Chondrocyte (in vitro differentiated cells): ENCODE measurements around the gene OR10K2. TPM values are rescaled to one million over a fixed set of nuclear protein-coding genes. Genes with fewer than 3 reads are reported as not detected.
"Not testable (repeated sequence)": the region's sequence is repeated elsewhere in the genome, so short reads cannot be mapped to it uniquely, and the experiment has no call there.

Experiments used
- DNase-seq: peaks from one replicate; pipeline ENCODE4 v3.0.0; 2021; ENCODE audit warnings: mixed read lengths, low spot score
- H3K27ac Mint-ChIP-seq: one replicate; pipeline ENCODE4 v1.8.0; 2021; ENCODE audit warnings: mild to moderate bottlenecking, moderate library complexity, mixed read lengths; ENCODE audit not compliant: unreplicated experiment
- H3K27me3 Mint-ChIP-seq: 2 replicates; pipeline ENCODE4 v1.8.0; 2021; ENCODE audit warnings: low read depth, mixed read lengths
- H3K36me3 Mint-ChIP-seq: 2 replicates; pipeline ENCODE4 v1.8.0; 2021; ENCODE audit warnings: low read depth, mixed read lengths
- H3K4me1 Mint-ChIP-seq: 2 replicates; pipeline ENCODE4 v1.8.0; 2021; ENCODE audit warnings: low read depth, mild to moderate bottlenecking, mixed read lengths
- H3K4me3 Mint-ChIP-seq: one replicate; pipeline ENCODE4 v1.8.0; 2021; ENCODE audit warnings: mild to moderate bottlenecking, moderate library complexity, mixed read lengths; ENCODE audit not compliant: unreplicated experiment
- H3K9me3 Mint-ChIP-seq: 2 replicates; pipeline ENCODE4 v1.8.0; 2021; ENCODE audit warnings: low read depth, mixed read lengths
- total RNA-seq: library from RNA; stranded (reverse); gene quantifications from 3 replicates; pipeline ENCODE4 v1.2.1, GENCODE V29; 2021
- TF ChIP-seq, protein P1 (sequence below): fragments of 200-600 bp; sonication (generic); IDR thresholded peaks from 2 replicates; pipeline ENCODE4 v1.5.0; 2021; ENCODE audit warnings: antibody characterized with exemption, mild to moderate bottlenecking, moderate library complexity

The OR10K2 gene
- total RNA-seq, 1 donor from 2014 or later = not detected

DNA sequence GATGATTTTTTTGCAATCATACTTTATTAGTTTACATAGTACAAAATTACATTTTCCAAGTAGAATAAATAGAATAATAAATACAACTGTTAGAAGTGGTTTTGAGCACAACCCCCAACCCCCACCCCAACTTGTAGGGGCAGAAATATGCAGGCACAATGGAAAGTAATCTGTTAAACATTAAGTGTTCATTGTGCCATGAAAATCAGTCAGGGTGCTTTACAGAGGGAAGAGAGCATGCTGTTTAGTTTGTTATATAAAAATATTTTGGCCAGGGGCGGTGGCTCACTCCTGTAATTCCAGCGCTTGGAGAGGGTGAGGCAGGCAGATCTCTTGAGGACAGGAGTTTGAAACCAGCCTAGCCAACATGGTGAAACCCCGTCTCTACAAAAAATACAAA lies 29.4 kb downstream of the OR10K2 start:
- no peak for DNase-seq
- TF ChIP-seq, protein P1, sequence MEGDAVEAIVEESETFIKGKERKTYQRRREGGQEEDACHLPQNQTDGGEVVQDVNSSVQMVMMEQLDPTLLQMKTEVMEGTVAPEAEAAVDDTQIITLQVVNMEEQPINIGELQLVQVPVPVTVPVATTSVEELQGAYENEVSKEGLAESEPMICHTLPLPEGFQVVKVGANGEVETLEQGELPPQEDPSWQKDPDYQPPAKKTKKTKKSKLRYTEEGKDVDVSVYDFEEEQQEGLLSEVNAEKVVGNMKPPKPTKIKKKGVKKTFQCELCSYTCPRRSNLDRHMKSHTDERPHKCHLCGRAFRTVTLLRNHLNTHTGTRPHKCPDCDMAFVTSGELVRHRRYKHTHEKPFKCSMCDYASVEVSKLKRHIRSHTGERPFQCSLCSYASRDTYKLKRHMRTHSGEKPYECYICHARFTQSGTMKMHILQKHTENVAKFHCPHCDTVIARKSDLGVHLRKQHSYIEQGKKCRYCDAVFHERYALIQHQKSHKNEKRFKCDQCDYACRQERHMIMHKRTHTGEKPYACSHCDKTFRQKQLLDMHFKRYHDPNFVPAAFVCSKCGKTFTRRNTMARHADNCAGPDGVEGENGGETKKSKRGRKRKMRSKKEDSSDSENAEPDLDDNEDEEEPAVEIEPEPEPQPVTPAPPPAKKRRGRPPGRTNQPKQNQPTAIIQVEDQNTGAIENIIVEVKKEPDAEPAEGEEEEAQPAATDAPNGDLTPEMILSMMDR = no peak
- peaks cover 14% of the 10 kb centered on the region for H3K27me3 Mint-ChIP-seq
- no peaks in the 10 kb centered on the region for H3K36me3 Mint-ChIP-seq
- H3K4me1 Mint-ChIP-seq = no peaks in the 10 kb centered on the region
- no peaks in the 10 kb centered on the region for H3K9me3 Mint-ChIP-seq
- no peak overlapping the region for H3K4me3 Mint-ChIP-seq
- no peak overlapping the region for H3K27ac Mint-ChIP-seq

DNA sequence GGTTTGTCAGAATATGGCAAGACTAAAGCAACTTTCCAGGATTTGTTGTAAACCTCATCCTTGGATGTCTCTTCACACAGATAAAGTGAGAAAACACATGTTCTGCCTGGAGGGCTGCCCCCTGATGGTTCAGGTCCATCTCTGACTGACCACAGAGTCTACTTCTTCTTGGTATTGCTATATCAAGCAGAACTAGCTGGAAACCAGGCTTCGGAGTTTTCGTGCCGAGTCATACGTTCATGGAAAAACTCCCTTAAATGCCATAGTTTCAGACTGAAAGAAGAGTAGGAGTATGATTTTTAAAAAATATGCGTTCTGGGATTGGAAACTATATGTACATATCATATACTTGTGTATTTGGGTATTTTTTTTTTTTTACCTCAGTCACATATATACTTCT lies 32.6 kb downstream of the OR10K2 start:
- TF ChIP-seq, protein P1 = no peak
- Mint-ChIP-seq H3K36me3 (no peaks in the 10 kb centered on the region), H3K27me3 (peaks cover 7% of the 10 kb centered on the region), H3K4me3 (no peak overlapping the region), H3K4me1 (no peaks in the 10 kb centered on the region), H3K27ac (no peak overlapping the region), H3K9me3 (no peaks in the 10 kb centered on the region)
- no peak for DNase-seq

DNA sequence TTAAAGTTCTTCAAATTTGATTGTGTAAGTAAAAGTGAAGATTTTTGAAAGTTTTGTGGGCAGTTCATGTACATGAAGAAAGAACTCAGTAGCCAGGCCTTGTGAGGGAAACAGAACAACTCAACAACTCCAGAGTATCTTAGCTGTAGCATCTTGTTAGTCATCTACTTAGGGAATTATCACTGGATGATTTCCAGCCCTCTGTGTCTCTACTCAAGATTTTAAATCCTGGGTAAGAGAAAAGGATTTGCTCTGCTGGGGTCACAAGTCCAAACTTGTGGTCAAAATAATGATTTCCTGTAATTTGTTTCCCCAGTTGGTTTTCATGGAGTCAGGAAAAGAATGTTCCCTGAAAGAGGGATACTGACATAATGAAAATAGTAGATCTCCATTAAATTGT lies 34.9 kb downstream of the OR10K2 start:
- H3K4me3 Mint-ChIP-seq = no peak overlapping the region
- TF ChIP-seq, protein P1 = no peak
- no peaks in the 10 kb centered on the region for H3K4me1 Mint-ChIP-seq
- no peak overlapping the region for H3K27ac Mint-ChIP-seq
- no peak for DNase-seq
- H3K36me3 Mint-ChIP-seq = no peaks in the 10 kb centered on the region
- peaks cover 5% of the 10 kb centered on the region for H3K27me3 Mint-ChIP-seq
- no peaks in the 10 kb centered on the region for H3K9me3 Mint-ChIP-seq

DNA sequence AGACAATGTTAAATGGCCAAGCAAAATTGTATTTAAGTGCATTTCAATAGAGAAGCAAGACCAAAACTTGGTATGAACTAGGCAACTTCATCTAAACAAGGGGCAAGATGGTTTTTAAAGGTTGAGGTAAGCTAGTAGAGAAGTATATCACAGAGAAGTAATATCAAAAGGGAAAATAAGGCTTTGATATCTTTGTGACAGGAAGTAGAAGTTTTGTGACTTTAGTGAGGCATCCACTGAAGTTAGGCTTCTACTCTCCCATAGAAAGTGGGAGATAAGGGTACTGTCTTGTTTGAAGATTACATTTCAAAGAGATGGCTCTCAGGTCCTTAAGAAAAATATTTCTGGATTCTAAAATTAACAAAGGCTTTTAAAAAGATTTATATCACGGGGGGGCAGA lies 35.7 kb downstream of the OR10K2 start:
- H3K4me1 Mint-ChIP-seq = no peaks in the 10 kb centered on the region
- no peak overlapping the region for H3K27ac Mint-ChIP-seq
- H3K36me3 Mint-ChIP-seq = no peaks in the 10 kb centered on the region
- H3K27me3 Mint-ChIP-seq = peaks cover under 1% of the 10 kb centered on the region
- no peak overlapping the region for H3K4me3 Mint-ChIP-seq
- TF ChIP-seq, protein P1 = no peak
- H3K9me3 Mint-ChIP-seq = no peaks in the 10 kb centered on the region
- no peak for DNase-seq

DNA sequence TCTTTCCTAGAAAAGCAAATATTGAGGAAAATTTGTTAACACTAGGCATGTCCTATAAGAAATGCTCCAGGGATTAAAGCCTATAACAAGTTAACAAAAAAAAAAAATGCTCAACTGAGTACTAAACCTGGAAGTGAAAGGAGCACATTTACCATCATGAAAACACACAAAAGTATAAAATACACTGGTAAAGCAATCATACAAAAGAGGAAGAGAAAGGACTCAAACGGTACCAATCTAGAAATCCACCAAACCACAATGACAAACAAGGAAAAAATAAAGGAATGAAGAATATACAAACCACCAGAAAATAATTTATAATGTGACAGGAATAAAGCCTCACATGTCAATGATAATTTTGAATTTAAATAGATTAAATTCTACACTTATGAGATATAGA lies 51.2 kb downstream of the OR10K2 start:
- TF ChIP-seq, protein P1 = no peak
- Mint-ChIP-seq H3K4me3 (no peak overlapping the region), H3K36me3 (no peaks in the 10 kb centered on the region), H3K27me3 (peaks cover 4% of the 10 kb centered on the region), H3K27ac (no peak overlapping the region), H3K9me3 (peaks cover 15% of the 10 kb centered on the region), H3K4me1 (no peaks in the 10 kb centered on the region)
- DNase-seq = no peak

DNA sequence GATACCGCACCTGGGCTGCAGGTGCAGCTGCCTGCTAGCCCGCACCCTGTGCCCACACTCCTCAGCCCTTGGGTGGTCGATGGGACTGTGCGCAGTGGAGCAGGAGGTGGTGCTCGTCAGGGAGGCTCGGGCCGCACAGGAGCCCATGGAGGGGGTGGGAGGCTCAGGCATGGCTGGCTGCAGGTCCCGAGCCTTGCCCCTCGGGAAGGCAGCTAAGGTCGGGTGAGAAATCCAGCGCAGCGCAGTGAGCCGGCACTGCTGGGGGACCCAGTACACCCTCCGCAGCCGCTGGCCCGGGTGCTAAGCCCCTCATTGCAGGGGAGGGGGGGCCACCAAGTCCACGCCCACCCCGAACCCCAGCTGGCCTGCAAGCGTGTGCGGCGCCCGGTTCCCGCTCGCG lies 51.9 kb downstream of the OR10K2 start:
- not testable (repeated sequence) for H3K4me1 Mint-ChIP-seq, H3K27me3 Mint-ChIP-seq, H3K27ac Mint-ChIP-seq, H3K4me3 Mint-ChIP-seq, H3K36me3 Mint-ChIP-seq, DNase-seq
- peaks cover 15% of the 10 kb centered on the region for H3K9me3 Mint-ChIP-seq
